ENCODE results near the gene GCSH. TPM values are rescaled to one million over a fixed set of nuclear protein-coding genes. Genes with fewer than 3 reads are reported as not detected.

The GCSH gene
- total and polyA plus RNA-seq, 2 of the 13 experiments (the other 11 are each of a cell fraction or from before 2014, with no cell fraction given), result 35.9 to 103 TPM

DNA sequence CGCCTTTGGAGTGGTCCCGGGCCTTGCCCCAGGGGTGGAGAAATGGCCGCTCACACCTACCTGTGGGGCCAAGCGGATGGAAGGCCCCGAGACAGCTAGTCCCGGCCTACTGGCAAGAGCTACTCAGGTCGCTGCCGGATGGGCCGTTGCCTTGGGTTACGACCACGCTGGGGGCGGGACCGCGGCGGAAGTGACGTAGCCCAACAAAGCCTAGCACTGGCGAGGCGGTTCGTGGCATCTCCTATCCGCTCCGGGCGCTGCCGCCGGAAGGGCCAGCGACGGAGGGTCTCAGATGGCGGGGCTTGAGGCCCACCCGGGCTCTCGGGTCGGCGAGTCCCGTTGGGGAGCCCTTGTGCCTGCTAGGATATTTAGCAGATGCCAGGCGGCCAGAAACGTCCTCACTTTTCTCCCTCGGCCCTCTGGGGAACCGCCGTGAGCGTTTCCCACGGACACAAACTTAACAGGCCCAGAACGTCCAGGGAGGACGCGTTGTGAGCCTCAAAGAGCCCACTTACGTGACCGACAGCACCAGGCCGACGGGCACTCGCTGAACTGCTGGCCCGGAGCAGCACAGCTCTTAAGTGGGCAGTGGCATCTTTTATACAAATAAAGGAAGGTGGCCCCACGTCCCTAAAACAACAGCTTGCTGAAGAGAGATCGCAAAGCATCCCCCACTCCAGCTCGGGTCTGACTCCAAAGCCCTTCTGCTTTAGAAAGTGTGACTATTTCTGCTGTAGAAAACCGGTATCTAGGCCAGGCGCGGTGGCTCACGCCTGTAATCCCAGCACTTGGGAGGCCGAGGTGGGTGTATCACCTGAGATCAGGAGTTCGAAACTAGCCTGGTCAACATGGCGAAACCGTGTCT, 18.9 kb downstream of the GCSH start, which contains the start of gene C16orf46 (continued):
- TF ChIP-seq ZNF615 (CRISPR knock-in tag; IDR thresholded peaks at IDR 0.05; ENCODE audit: borderline replicate concordance) (no peak; the same call in 1 of the 2 replicates), ZNF761 (CRISPR knock-in tag; conservative IDR thresholded peaks at IDR 0.05) (peak; percentile 46; the same call in 1 of the 2 replicates), ZNF75D (CRISPR knock-in tag; IDR thresholded peaks at IDR 0.05; ENCODE audit: borderline replicate concordance) (no peak), ZNF781 (CRISPR knock-in tag; IDR thresholded peaks at IDR 0.05; ENCODE audit: borderline replicate concordance, not compliant biosample characterization) (no peak), CBFB (CRISPR knock-in tag; IDR thresholded peaks at IDR 0.05) (peak; percentile 90), GPN1 (CRISPR knock-in tag; IDR thresholded peaks at IDR 0.05; ENCODE audit: borderline replicate concordance) (no peak), ZNF292 (CRISPR knock-in tag; IDR thresholded peaks at IDR 0.05; ENCODE audit: borderline replicate concordance, low read depth) (0 out of 2 replicates have a peak, but pooled peaks have one; percentile 80), CHD2 (IDR thresholded peaks at IDR 0.05; ENCODE audit: low read depth, low read length) (no peak), HMG20B (CRISPR knock-in tag; conservative IDR thresholded peaks at IDR 0.05) (no peak), ZNF550 (CRISPR knock-in tag; IDR thresholded peaks at IDR 0.05; ENCODE audit: borderline replicate concordance) (peak; percentile 68), THAP11 (CRISPR knock-in tag; IDR thresholded peaks at IDR 0.05) (peak; percentile 86), SAFB2 (CRISPR knock-in tag; IDR thresholded peaks at IDR 0.05; ENCODE audit: borderline replicate concordance, low read depth) (peak; percentile 38; the same call in 1 of the 2 replicates), REL (CRISPR knock-in tag; conservative IDR thresholded peaks at IDR 0.05) (no peak)
- TF ChIP-seq, protein P1, sequence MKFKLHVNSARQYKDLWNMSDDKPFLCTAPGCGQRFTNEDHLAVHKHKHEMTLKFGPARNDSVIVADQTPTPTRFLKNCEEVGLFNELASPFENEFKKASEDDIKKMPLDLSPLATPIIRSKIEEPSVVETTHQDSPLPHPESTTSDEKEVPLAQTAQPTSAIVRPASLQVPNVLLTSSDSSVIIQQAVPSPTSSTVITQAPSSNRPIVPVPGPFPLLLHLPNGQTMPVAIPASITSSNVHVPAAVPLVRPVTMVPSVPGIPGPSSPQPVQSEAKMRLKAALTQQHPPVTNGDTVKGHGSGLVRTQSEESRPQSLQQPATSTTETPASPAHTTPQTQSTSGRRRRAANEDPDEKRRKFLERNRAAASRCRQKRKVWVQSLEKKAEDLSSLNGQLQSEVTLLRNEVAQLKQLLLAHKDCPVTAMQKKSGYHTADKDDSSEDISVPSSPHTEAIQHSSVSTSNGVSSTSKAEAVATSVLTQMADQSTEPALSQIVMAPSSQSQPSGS (CRISPR knock-in tag; IDR thresholded peaks at IDR 0.05), result peak; percentile 90
- TF ChIP-seq, protein P2, sequence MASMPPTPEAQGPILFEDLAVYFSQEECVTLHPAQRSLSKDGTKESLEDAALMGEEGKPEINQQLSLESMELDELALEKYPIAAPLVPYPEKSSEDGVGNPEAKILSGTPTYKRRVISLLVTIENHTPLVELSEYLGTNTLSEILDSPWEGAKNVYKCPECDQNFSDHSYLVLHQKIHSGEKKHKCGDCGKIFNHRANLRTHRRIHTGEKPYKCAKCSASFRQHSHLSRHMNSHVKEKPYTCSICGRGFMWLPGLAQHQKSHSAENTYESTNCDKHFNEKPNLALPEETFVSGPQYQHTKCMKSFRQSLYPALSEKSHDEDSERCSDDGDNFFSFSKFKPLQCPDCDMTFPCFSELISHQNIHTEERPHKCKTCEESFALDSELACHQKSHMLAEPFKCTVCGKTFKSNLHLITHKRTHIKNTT (CRISPR knock-in tag; IDR thresholded peaks at IDR 0.05), result 0 out of 2 replicates have a peak, but pooled peaks have one; percentile 73
- TF ChIP-seq, protein P3, sequence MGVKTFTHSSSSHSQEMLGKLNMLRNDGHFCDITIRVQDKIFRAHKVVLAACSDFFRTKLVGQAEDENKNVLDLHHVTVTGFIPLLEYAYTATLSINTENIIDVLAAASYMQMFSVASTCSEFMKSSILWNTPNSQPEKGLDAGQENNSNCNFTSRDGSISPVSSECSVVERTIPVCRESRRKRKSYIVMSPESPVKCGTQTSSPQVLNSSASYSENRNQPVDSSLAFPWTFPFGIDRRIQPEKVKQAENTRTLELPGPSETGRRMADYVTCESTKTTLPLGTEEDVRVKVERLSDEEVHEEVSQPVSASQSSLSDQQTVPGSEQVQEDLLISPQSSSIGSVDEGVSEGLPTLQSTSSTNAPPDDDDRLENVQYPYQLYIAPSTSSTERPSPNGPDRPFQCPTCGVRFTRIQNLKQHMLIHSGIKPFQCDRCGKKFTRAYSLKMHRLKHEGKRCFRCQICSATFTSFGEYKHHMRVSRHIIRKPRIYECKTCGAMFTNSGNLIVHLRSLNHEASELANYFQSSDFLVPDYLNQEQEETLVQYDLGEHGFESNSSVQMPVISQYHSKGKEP (CRISPR knock-in tag; IDR thresholded peaks at IDR 0.05), result 0 out of 2 replicates have a peak, but pooled peaks have one; percentile 60
- TF ChIP-seq, protein P4, sequence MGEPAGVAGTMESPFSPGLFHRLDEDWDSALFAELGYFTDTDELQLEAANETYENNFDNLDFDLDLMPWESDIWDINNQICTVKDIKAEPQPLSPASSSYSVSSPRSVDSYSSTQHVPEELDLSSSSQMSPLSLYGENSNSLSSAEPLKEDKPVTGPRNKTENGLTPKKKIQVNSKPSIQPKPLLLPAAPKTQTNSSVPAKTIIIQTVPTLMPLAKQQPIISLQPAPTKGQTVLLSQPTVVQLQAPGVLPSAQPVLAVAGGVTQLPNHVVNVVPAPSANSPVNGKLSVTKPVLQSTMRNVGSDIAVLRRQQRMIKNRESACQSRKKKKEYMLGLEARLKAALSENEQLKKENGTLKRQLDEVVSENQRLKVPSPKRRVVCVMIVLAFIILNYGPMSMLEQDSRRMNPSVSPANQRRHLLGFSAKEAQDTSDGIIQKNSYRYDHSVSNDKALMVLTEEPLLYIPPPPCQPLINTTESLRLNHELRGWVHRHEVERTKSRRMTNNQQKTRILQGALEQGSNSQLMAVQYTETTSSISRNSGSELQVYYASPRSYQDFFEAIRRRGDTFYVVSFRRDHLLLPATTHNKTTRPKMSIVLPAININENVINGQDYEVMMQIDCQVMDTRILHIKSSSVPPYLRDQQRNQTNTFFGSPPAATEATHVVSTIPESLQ (CRISPR knock-in tag; conservative IDR thresholded peaks at IDR 0.05), result no peak
- TF ChIP-seq, protein P5, sequence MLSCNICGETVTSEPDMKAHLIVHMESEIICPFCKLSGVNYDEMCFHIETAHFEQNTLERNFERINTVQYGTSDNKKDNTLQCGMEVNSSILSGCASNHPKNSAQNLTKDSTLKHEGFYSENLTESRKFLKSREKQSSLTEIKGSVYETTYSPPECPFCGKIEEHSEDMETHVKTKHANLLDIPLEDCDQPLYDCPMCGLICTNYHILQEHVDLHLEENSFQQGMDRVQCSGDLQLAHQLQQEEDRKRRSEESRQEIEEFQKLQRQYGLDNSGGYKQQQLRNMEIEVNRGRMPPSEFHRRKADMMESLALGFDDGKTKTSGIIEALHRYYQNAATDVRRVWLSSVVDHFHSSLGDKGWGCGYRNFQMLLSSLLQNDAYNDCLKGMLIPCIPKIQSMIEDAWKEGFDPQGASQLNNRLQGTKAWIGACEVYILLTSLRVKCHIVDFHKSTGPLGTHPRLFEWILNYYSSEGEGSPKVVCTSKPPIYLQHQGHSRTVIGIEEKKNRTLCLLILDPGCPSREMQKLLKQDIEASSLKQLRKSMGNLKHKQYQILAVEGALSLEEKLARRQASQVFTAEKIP (CRISPR knock-in tag; IDR thresholded peaks at IDR 0.05; ENCODE audit: borderline replicate concordance), result no peak
